ENCODE data around the gene PIK3R5. TPM values are rescaled to one million over a fixed set of nuclear protein-coding genes. Genes with fewer than 3 reads are reported as not detected.

Gene PIK3R5
- total RNA-seq, 4 donors from 2014 or later = 3.6 to 12.0 (median 8.2) TPM

GRCh38 chr17:8900626-8901585 lies 64.6 kb downstream of the PIK3R5 start:
- WGBS, 2 donors = 48 to 58% methylated on average over 15 of the region's 15 CpGs
- DNase-seq (ENCODE audit: low spot score in 2 of 2) = peak in 1 of 2 donors; percentile 31
- H3K4me3 ChIP-seq (ENCODE audit: low read depth, poor library complexity, severe bottlenecking) = no peak overlapping the region
- no peak for TF ChIP-seq POLR2A (IDR thresholded peaks at IDR 0.05)
- TF ChIP-seq, protein P1, sequence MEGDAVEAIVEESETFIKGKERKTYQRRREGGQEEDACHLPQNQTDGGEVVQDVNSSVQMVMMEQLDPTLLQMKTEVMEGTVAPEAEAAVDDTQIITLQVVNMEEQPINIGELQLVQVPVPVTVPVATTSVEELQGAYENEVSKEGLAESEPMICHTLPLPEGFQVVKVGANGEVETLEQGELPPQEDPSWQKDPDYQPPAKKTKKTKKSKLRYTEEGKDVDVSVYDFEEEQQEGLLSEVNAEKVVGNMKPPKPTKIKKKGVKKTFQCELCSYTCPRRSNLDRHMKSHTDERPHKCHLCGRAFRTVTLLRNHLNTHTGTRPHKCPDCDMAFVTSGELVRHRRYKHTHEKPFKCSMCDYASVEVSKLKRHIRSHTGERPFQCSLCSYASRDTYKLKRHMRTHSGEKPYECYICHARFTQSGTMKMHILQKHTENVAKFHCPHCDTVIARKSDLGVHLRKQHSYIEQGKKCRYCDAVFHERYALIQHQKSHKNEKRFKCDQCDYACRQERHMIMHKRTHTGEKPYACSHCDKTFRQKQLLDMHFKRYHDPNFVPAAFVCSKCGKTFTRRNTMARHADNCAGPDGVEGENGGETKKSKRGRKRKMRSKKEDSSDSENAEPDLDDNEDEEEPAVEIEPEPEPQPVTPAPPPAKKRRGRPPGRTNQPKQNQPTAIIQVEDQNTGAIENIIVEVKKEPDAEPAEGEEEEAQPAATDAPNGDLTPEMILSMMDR (IDR thresholded peaks at IDR 0.05) = no peak
- intact Hi-C loops (cut with DNase I; ENCODE audit: low total_unique reads) = no loop called here

DNA sequence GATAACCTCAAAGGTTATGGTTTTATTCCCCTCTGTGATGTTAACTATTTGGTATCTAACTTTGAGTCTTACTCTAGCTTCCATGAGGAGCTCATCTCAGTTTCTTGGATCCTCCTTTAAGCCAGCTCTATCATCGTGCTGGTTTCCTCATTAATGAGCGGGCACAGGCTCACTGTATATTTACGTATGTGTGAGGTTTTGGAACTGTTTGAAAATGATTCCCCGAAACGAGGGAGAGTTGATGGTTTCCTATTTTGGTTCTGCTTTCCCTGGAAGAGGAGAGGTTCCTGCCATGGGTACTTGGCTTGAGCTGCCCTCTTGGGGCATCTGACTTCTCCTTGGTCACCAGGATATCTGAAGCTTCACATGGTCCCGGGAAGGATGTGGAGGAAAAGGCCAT lies 65.3 kb downstream of the PIK3R5 start:
- WGBS, 2 donors = 72 to 74% methylated on average over 6 of the region's 6 CpGs
- TF ChIP-seq, protein P1 (IDR thresholded peaks at IDR 0.05) = no peak
- TF ChIP-seq POLR2A (IDR thresholded peaks at IDR 0.05) = no peak
- DNase-seq (ENCODE audit: low spot score in 2 of 2) = no peak

DNA sequence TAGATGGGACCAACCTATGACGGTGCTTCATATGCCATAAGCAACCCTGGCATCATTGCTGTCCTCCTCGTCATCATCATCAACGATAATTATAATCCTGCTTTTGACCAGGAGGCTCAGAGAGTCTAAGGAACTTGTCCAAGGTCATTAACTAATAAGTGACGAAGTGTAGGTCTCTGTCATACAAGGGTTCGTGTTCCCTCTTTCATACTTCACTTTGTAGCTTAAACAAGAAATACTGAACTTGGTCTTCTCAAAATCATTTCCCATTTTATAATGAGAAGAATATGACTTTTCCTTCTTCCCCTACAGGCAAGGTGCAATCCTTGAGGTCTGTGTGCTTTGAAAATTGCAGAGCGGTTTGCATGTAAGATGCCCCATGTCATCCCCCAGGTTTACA lies 66.9 kb downstream of the PIK3R5 start:
- intact Hi-C loops (cut with DNase I; ENCODE audit: low total_unique reads) = no loop called here
- no peak overlapping the region for H3K4me3 ChIP-seq (ENCODE audit: low read depth, poor library complexity, severe bottlenecking)
- peak in 1 of 2 donors; percentile 17 for DNase-seq (ENCODE audit: low spot score in 2 of 2)
- 79 to 82% methylated on average over 6 of the region's 6 CpGs for WGBS, 2 donors
- no peak for TF ChIP-seq POLR2A (IDR thresholded peaks at IDR 0.05)
- TF ChIP-seq, protein P1 (IDR thresholded peaks at IDR 0.05) = no peak

More for the DNA sequence above, 65.3 kb downstream of the PIK3R5 start:
- H3K4me3 ChIP-seq (ENCODE audit: low read depth, poor library complexity, severe bottlenecking) = no peak overlapping the region
- intact Hi-C loops (cut with DNase I; ENCODE audit: low total_unique reads) = no loop called here

DNA sequence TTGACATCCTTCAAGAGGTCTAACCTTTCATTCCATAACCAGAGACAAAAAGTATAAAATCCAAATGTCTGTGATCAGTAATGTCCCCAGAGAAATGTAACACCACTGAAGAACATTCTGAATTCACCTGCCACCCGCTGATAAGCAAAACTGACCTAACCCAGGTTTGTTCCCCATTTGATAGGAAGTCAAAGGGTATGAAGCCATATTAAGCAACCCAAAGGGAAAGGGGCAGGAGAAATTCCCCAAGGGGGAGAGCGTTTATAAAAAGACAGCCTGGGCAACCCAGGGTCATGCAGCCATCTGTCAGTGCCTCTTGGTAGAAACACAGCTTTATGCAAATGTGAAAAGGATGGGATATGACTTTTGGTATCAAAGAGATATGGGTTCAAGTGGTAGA lies 67.4 kb downstream of the PIK3R5 start:
- no peak overlapping the region for H3K4me3 ChIP-seq (ENCODE audit: low read depth, poor library complexity, severe bottlenecking)
- intact Hi-C loops (cut with DNase I; ENCODE audit: low total_unique reads) = no loop called here
- TF ChIP-seq, protein P1 (IDR thresholded peaks at IDR 0.05) = no peak
- no peak for TF ChIP-seq POLR2A (IDR thresholded peaks at IDR 0.05)
- DNase-seq (ENCODE audit: low spot score in 2 of 2) = no peak
- 71 to 84% methylated on average over 2 of the region's 2 CpGs for WGBS, 2 donors

GRCh38 chr17:8896641-8897635 lies 68.6 kb downstream of the PIK3R5 start:
- 81 to 86% methylated on average over 12 of the region's 12 CpGs for WGBS, 2 donors

More at GRCh38 chr17:8896641-8897635, 68.6 kb downstream of the PIK3R5 start:
- no peak overlapping the region for H3K4me3 ChIP-seq (ENCODE audit: low read depth, poor library complexity, severe bottlenecking)
- intact Hi-C loops (cut with DNase I; ENCODE audit: low total_unique reads) = no loop called here
- peak in 1 of 2 donors; percentile 79 for DNase-seq (ENCODE audit: low spot score in 2 of 2)
- no peak for TF ChIP-seq POLR2A (IDR thresholded peaks at IDR 0.05)
- TF ChIP-seq, protein P1 (IDR thresholded peaks at IDR 0.05) = no peak

Measured in lower leg skin (tissue), 4 donors.